WTC11 (cell line): Measurements from ENCODE around the gene SLC25A39. TPM values are rescaled to one million over a fixed set of nuclear protein-coding genes. Genes with fewer than 3 reads are reported as not detected.

Experiments used
- ATAC-seq: fragments of 200-7000 bp; cut with Tn5 transposase; 2 replicates; pipeline ENCODE4 v1.10.0; 2021; ENCODE audit warnings: mild to moderate bottlenecking, moderate library complexity
- CTCF ChIA-PET: fragments of 300-600 bp; sonication (Branson Sonifier 250); formaldehyde crosslinking; loops from one replicate; lab custom pipeline; 2021; ENCODE audit warnings: antibody characterized with exemption; lab: Charles Lee
- POLR2A ChIA-PET: fragments of 350-600 bp; sonication (Branson Sonifier 250); formaldehyde crosslinking; loops from one replicate; lab custom pipeline; 2021; ENCODE audit warnings: antibody characterized with exemption; lab: Charles Lee
- DNase-seq: peaks from one replicate; pipeline ENCODE4 v3.0.0; 2021; ENCODE audit warnings: low spot score
- H3K27ac Mint-ChIP-seq: 2 replicates; pipeline ENCODE4 v1.8.0; 2021; ENCODE audit warnings: mixed read lengths
- H3K27me3 Mint-ChIP-seq: 2 replicates; pipeline ENCODE4 v1.8.0; 2021; ENCODE audit warnings: low read depth, mild to moderate bottlenecking, moderate library complexity, mixed read lengths
- H3K36me3 Mint-ChIP-seq: 2 replicates; pipeline ENCODE4 v1.8.0; 2021; ENCODE audit warnings: mixed read lengths
- H3K4me1 Mint-ChIP-seq: 2 replicates; pipeline ENCODE4 v1.8.0; 2022; ENCODE audit warnings: mixed read lengths
- H3K4me3 Mint-ChIP-seq: 2 replicates; pipeline ENCODE4 v1.8.0; 2021; ENCODE audit warnings: mild to moderate bottlenecking, moderate library complexity, mixed read lengths
- H3K9me3 Mint-ChIP-seq: 2 replicates; pipeline ENCODE4 v1.8.0; 2021; ENCODE audit warnings: mixed read lengths
- ATF3 ChIP-seq: sonication (generic); formaldehyde crosslinking; conservative IDR thresholded peaks from 2 replicates; pipeline ENCODE4 v1.8.1; 2022; ENCODE audit warnings: mild to moderate bottlenecking, missing genetic modification reagents
- E2F1 ChIP-seq: sonication (generic); formaldehyde crosslinking; IDR thresholded peaks from 2 replicates; pipeline ENCODE4 v1.8.0; 2022; ENCODE audit warnings: mild to moderate bottlenecking, missing genetic modification reagents
- ESRRA ChIP-seq: sonication (generic); formaldehyde crosslinking; IDR thresholded peaks from 2 replicates; pipeline ENCODE4 v1.8.1; 2022; ENCODE audit warnings: mild to moderate bottlenecking, missing genetic modification reagents, borderline replicate concordance
- MXD4 ChIP-seq: fragments of 250-450 bp; sonication (Bioruptor Pico); IDR thresholded peaks from 2 replicates; pipeline ENCODE4 v1.8.0; 2021; ENCODE audit warnings: mild to moderate bottlenecking, moderate library complexity, borderline replicate concordance
- NR1H2 ChIP-seq: sonication (generic); formaldehyde crosslinking; IDR thresholded peaks from 2 replicates; pipeline ENCODE4 v1.9.0; 2021; ENCODE audit warnings: mild to moderate bottlenecking, moderate library complexity, missing genetic modification reagents
- NR2C2 ChIP-seq: sonication (generic); formaldehyde crosslinking; IDR thresholded peaks from 2 replicates; pipeline ENCODE4 v1.8.0; 2022; ENCODE audit warnings: mild to moderate bottlenecking, missing genetic modification reagents
- PRRX2 ChIP-seq: fragments of 250-450 bp; sonication (Bioruptor Pico); IDR thresholded peaks from 2 replicates; pipeline ENCODE4 v1.8.0; 2021; ENCODE audit warnings: mild to moderate bottlenecking
- SP1 ChIP-seq: sonication (generic); formaldehyde crosslinking; conservative IDR thresholded peaks from 2 replicates; pipeline ENCODE4 v1.8.1; 2022; ENCODE audit warnings: missing genetic modification reagents
- TEAD4 ChIP-seq: sonication (generic); formaldehyde crosslinking; IDR thresholded peaks from 2 replicates; pipeline ENCODE4 v1.8.0; 2022; ENCODE audit warnings: mild to moderate bottlenecking, missing genetic modification reagents
- ZNF138 ChIP-seq: sonication (generic); formaldehyde crosslinking; conservative IDR thresholded peaks from 2 replicates; pipeline ENCODE4 v1.8.1; 2022; ENCODE audit warnings: mild to moderate bottlenecking, moderate library complexity, missing genetic modification reagents
- ZNF671 ChIP-seq: fragments of 250-450 bp; sonication (Bioruptor Pico); IDR thresholded peaks from 2 replicates; pipeline ENCODE4 v1.8.0; 2021; ENCODE audit warnings: mild to moderate bottlenecking
- total RNA-seq: library from RNA; stranded (reverse); gene quantifications from 3 replicates; pipeline ENCODE4 v1.2.3, GENCODE V29; 2021
- TF ChIP-seq, protein P1 (sequence below): sonication (generic); formaldehyde crosslinking; IDR thresholded peaks from 2 replicates; pipeline ENCODE4 v1.8.0; 2023; ENCODE audit warnings: missing genetic modification reagents
- TF ChIP-seq, protein P2 (sequence below): fragments of 250-450 bp; sonication (Bioruptor Pico); IDR thresholded peaks from 2 replicates; pipeline ENCODE4 v1.9.0; 2021; ENCODE audit warnings: mild to moderate bottlenecking, borderline replicate concordance
- TF ChIP-seq, protein P3 (sequence below): sonication (generic); formaldehyde crosslinking; IDR thresholded peaks from 2 replicates; pipeline ENCODE4 v1.8.1; 2022; ENCODE audit warnings: low read depth, mild to moderate bottlenecking, moderate library complexity, missing genetic modification reagents, borderline replicate concordance
- TF ChIP-seq, protein P4 (sequence below): fragments of 250-450 bp; sonication (Bioruptor Pico); IDR thresholded peaks from 2 replicates; pipeline ENCODE4 v1.8.0; 2021; ENCODE audit warnings: mild to moderate bottlenecking

SLC25A39 gene
- total RNA-seq, 1 experiment from 2014 or later = 271 TPM

DNA sequence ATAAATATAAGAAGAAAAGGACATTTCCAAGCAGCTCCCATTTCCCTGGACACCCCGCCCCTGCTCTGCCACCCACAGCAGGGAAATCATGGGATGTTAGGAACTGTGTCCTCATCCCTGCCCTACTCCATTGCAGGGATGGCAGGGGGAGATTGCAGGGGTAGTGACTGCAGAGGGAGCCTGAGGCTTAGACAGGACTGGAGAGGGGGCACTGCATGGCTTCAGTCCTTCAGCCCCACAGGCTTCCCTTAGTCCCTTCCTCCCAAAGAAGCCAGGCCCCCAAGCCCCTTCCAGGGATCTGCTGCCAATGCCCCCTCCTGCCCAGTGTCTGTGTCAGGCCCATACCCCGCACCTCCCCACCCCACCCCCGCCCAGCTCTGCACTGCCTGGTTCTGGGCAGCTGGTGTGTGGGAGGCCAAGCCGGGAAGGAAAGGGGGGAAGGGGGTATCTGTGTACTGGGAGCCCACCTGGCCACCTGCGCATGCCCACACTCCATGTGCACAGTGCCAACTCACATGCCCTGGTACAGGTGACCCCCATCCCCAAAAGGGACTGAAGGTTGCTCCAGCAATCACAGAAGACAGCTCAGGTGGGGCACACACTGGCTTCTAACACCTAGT, 13.0 kb downstream of the SLC25A39 start (continued):
- TF ChIP-seq E2F1 (no peak), ZNF138 (CRISPR knock-in tag) (no peak)

GRCh38 chr17:44310609-44311376, 13.8 kb downstream of the SLC25A39 start:
- no peak for ATAC-seq
- H3K27me3 Mint-ChIP-seq = peaks cover 31% of the 10 kb centered on the region
- CTCF ChIA-PET = interaction anchor here (1.2 to 3.2 kb wide), 9 partner anchors 14 to 105 kb away, joined by 5 to 18 read pairs (median 7); partner anchors contain the start of genes FAM171A2, GRN and SLC25A39
- TF ChIP-seq ESRRA (CRISPR knock-in tag) (no peak), PRRX2 (CRISPR knock-in tag) (no peak), ZNF138 (CRISPR knock-in tag) (no peak), NR2C2 (CRISPR knock-in tag) (no peak), NR1H2 (CRISPR knock-in tag) (no peak), ZNF671 (CRISPR knock-in tag) (no peak), SP1 (CRISPR knock-in tag) (no peak), TEAD4 (CRISPR knock-in tag) (no peak), MXD4 (CRISPR knock-in tag) (no peak), ATF3 (CRISPR knock-in tag) (no peak)
- TF ChIP-seq, protein P1, sequence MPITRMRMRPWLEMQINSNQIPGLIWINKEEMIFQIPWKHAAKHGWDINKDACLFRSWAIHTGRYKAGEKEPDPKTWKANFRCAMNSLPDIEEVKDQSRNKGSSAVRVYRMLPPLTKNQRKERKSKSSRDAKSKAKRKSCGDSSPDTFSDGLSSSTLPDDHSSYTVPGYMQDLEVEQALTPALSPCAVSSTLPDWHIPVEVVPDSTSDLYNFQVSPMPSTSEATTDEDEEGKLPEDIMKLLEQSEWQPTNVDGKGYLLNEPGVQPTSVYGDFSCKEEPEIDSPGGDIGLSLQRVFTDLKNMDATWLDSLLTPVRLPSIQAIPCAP = no peak
- TF ChIP-seq, protein P2, sequence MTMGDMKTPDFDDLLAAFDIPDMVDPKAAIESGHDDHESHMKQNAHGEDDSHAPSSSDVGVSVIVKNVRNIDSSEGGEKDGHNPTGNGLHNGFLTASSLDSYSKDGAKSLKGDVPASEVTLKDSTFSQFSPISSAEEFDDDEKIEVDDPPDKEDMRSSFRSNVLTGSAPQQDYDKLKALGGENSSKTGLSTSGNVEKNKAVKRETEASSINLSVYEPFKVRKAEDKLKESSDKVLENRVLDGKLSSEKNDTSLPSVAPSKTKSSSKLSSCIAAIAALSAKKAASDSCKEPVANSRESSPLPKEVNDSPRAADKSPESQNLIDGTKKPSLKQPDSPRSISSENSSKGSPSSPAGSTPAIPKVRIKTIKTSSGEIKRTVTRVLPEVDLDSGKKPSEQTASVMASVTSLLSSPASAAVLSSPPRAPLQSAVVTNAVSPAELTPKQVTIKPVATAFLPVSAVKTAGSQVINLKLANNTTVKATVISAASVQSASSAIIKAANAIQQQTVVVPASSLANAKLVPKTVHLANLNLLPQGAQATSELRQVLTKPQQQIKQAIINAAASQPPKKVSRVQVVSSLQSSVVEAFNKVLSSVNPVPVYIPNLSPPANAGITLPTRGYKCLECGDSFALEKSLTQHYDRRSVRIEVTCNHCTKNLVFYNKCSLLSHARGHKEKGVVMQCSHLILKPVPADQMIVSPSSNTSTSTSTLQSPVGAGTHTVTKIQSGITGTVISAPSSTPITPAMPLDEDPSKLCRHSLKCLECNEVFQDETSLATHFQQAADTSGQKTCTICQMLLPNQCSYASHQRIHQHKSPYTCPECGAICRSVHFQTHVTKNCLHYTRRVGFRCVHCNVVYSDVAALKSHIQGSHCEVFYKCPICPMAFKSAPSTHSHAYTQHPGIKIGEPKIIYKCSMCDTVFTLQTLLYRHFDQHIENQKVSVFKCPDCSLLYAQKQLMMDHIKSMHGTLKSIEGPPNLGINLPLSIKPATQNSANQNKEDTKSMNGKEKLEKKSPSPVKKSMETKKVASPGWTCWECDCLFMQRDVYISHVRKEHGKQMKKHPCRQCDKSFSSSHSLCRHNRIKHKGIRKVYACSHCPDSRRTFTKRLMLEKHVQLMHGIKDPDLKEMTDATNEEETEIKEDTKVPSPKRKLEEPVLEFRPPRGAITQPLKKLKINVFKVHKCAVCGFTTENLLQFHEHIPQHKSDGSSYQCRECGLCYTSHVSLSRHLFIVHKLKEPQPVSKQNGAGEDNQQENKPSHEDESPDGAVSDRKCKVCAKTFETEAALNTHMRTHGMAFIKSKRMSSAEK = no peak
- TF ChIP-seq, protein P3, sequence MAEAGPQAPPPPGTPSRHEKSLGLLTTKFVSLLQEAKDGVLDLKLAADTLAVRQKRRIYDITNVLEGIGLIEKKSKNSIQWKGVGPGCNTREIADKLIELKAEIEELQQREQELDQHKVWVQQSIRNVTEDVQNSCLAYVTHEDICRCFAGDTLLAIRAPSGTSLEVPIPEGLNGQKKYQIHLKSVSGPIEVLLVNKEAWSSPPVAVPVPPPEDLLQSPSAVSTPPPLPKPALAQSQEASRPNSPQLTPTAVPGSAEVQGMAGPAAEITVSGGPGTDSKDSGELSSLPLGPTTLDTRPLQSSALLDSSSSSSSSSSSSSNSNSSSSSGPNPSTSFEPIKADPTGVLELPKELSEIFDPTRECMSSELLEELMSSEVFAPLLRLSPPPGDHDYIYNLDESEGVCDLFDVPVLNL (CRISPR knock-in tag) = no peak
- TF ChIP-seq, protein P4, sequence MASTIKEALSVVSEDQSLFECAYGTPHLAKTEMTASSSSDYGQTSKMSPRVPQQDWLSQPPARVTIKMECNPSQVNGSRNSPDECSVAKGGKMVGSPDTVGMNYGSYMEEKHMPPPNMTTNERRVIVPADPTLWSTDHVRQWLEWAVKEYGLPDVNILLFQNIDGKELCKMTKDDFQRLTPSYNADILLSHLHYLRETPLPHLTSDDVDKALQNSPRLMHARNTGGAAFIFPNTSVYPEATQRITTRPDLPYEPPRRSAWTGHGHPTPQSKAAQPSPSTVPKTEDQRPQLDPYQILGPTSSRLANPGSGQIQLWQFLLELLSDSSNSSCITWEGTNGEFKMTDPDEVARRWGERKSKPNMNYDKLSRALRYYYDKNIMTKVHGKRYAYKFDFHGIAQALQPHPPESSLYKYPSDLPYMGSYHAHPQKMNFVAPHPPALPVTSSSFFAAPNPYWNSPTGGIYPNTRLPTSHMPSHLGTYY (CRISPR knock-in tag) = no peak
- TF ChIP-seq, all 79 proteins: peak for 0
- POLR2A ChIA-PET = no interaction called here
- H3K4me1 Mint-ChIP-seq = peaks cover 49% of the 10 kb centered on the region
- no peak for DNase-seq
- peak overlapping the region; percentile 4; the same call in 1 of the 2 replicates for H3K4me3 Mint-ChIP-seq
- H3K36me3 Mint-ChIP-seq = no peaks in the 10 kb centered on the region
- no peak overlapping the region for H3K27ac Mint-ChIP-seq
- H3K9me3 Mint-ChIP-seq = no peaks in the 10 kb centered on the region
